HepG2 (cell line): Measurements from ENCODE around the gene ACYP2. TPM values are rescaled to one million over a fixed set of nuclear protein-coding genes. Genes with fewer than 3 reads are reported as not detected.

Source experiments
- BRF2 ChIP-seq: sonication (generic); formaldehyde crosslinking; IDR thresholded peaks from 2 replicates; pipeline ENCODE4 v1.8.1; 2022; ENCODE audit warnings: mild to moderate bottlenecking, missing genetic modification reagents
- CERS6 ChIP-seq: sonication (generic); formaldehyde crosslinking; IDR thresholded peaks from 2 replicates; pipeline ENCODE4 v1.5.0; 2020; ENCODE audit warnings: missing genetic modification reagents
- DNMT3B ChIP-seq: conservative IDR thresholded peaks from 2 replicates; pipeline ENCODE4 v1.6.1; 2016; ENCODE audit warnings: missing biosample characterization, control low read depth
- ERF ChIP-seq: IDR thresholded peaks from 2 replicates; pipeline ENCODE4 v1.6.1; 2018; ENCODE audit warnings: missing biosample characterization, missing genetic modification reagents
- IRX3 ChIP-seq: sonication (generic); formaldehyde crosslinking; IDR thresholded peaks from 2 replicates; pipeline ENCODE4 v1.8.1; 2023; ENCODE audit warnings: mild to moderate bottlenecking, low read depth, missing genetic modification reagents, borderline replicate concordance
- MAZ ChIP-seq, 2 experiments: sonication (generic) in 1 of 2; formaldehyde crosslinking in 1 of 2; IDR thresholded peaks; 2 replicates each; pipeline versions ENCODE4 v1.5.0 to v1.6.1; 2012 to 2020; ENCODE audit warnings: low read depth in 2 of 2, mild to moderate bottlenecking in 2 of 2, borderline replicate concordance in 1 of 2, improper control_type of control experiment in 1 of 2, low read length in 1 of 2, missing genetic modification reagents in 1 of 2, moderate library complexity in 1 of 2
- PLSCR1 ChIP-seq: sonication (generic); formaldehyde crosslinking; IDR thresholded peaks from 2 replicates; pipeline ENCODE4 v1.5.0; 2020; ENCODE audit warnings: missing genetic modification reagents, mild to moderate bottlenecking, borderline replicate concordance
- RAD51 ChIP-seq: fragments of 450-650 bp; IDR thresholded peaks from 2 replicates; pipeline ENCODE4 v1.6.1; 2016; ENCODE audit warnings: borderline replicate concordance
- SALL1 ChIP-seq: sonication (generic); formaldehyde crosslinking; IDR thresholded peaks from 2 replicates; pipeline ENCODE4 v1.8.0; 2022; ENCODE audit warnings: mild to moderate bottlenecking, missing genetic modification reagents
- SIN3A ChIP-seq: IDR thresholded peaks from 2 replicates; pipeline ENCODE4 v1.6.1; 2011; ENCODE audit warnings: low read depth, mild to moderate bottlenecking, control low read depth, low read length, borderline replicate concordance
- SIX1 ChIP-seq: sonication (generic); formaldehyde crosslinking; IDR thresholded peaks from 2 replicates; pipeline ENCODE4 v1.4.0; 2020; ENCODE audit warnings: missing genetic modification reagents, borderline replicate concordance
- SKI ChIP-seq: fragments of 450-650 bp; IDR thresholded peaks from one replicate; pipeline ENCODE4 v1.6.1; 2018; ENCODE audit warnings: mild to moderate bottlenecking; ENCODE audit not compliant: partially characterized antibody
- SKIL ChIP-seq: sonication (generic); formaldehyde crosslinking; IDR thresholded peaks from 2 replicates; pipeline ENCODE4 v1.8.0; 2022; ENCODE audit warnings: missing genetic modification reagents, mild to moderate bottlenecking, moderate library complexity, borderline replicate concordance
- SOX5 ChIP-seq: IDR thresholded peaks from 2 replicates; pipeline ENCODE4 v1.6.1; 2016; ENCODE audit warnings: borderline replicate concordance
- ZBTB1 ChIP-seq: sonication (generic); formaldehyde crosslinking; IDR thresholded peaks from 2 replicates; pipeline ENCODE4 v1.4.0; 2020; ENCODE audit warnings: missing genetic modification reagents, borderline replicate concordance
- ZBTB10 ChIP-seq: sonication (generic); formaldehyde crosslinking; IDR thresholded peaks from 2 replicates; pipeline ENCODE4 v1.4.0; 2020; ENCODE audit warnings: missing genetic modification reagents, borderline replicate concordance
- ZFY ChIP-seq: sonication (generic); formaldehyde crosslinking; IDR thresholded peaks from 2 replicates; pipeline ENCODE4 v1.4.0; 2020; ENCODE audit warnings: missing genetic modification reagents
- ZNF136 ChIP-seq: sonication (generic); formaldehyde crosslinking; IDR thresholded peaks from 2 replicates; pipeline ENCODE4 v1.8.1; 2022; ENCODE audit warnings: low read depth, mild to moderate bottlenecking, moderate library complexity, missing genetic modification reagents
- ZNF761 ChIP-seq: sonication (generic); formaldehyde crosslinking; conservative IDR thresholded peaks from 2 replicates; pipeline ENCODE4 v1.4.0; 2020; ENCODE audit warnings: mild to moderate bottlenecking, missing genetic modification reagents
- ZNF878 ChIP-seq: sonication (generic); formaldehyde crosslinking; IDR thresholded peaks from 2 replicates; pipeline ENCODE4 v1.8.1; 2023; ENCODE audit warnings: mild to moderate bottlenecking, missing genetic modification reagents, moderate library complexity
- polyA plus RNA-seq, 8 experiments: library from polyadenylated mRNA; depleted of rRNA in 3 of 8; stranded (reverse) in 7 of 8; unstranded in 1 of 8; fragments of >200 nt; fragmentation: Illumina TruSeq in 4 of 8; extraction: Trizol in 4 of 8; gene quantifications; 2 replicates each; pipeline versions ENCODE4 v1.2.1 to v1.2.3, GENCODE V29; 2011 to 2016; ENCODE audit warnings: low read depth in 4 of 8, missing spikeins in 1 of 8, mixed read lengths in 1 of 8; ENCODE audit not compliant: insufficient read depth in 1 of 8
- total RNA-seq, 5 experiments: library from RNA; depleted of rRNA; stranded (reverse); fragments of >200 nt; fragmentation: Illumina TruSeq; extraction: Trizol; gene quantifications; 2 replicates each; pipeline ENCODE4 v1.2.3, GENCODE V29; 2016; ENCODE audit warnings: low read depth in 1 of 5

Gene ACYP2
- total and polyA plus RNA-seq, 2 of the 13 experiments (the other 11 are each of a cell fraction or from before 2014, with no cell fraction given): 12.3 to 12.7 TPM

- TF ChIP-seq CERS6 (CRISPR knock-in tag) (peak; percentile 76; the same call in 1 of the 2 replicates), ZBTB10 (CRISPR knock-in tag) (peak; percentile 59; the same call in 1 of the 2 replicates), ZNF761 (0 out of 2 replicates have a peak, but pooled peaks have one; percentile 77), ZFY (CRISPR knock-in tag) (peak; percentile 72; the same call in 1 of the 2 replicates), PLSCR1 (CRISPR knock-in tag) (no peak), ERF (CRISPR knock-in tag) (peak; percentile 96), DNMT3B (peak; percentile 76; the same call in 1 of the 2 replicates), SKIL (CRISPR knock-in tag) (no peak), SKI (no peak), BRF2 (CRISPR knock-in tag) (peak; percentile 86), SOX5 (peak; percentile 51; the same call in 1 of the 2 replicates), SALL1 (peak; percentile 93), ZBTB1 (CRISPR knock-in tag) (0 out of 2 replicates have a peak, but pooled peaks have one; percentile 22), ZNF136 (CRISPR knock-in tag) (peak; percentile 54; the same call in 1 of the 2 replicates), MAZ (IDR thresholded peaks at IDR 0.05; ENCODE audit: borderline replicate concordance, low read depth, low read length) (peak; percentile 77; the same call in 1 of the 2 replicates), MAZ (CRISPR knock-in tag; IDR thresholded peaks at IDR 0.05; ENCODE audit: low read depth) (peak; percentile 77), ZNF878 (CRISPR knock-in tag) (no peak), RAD51 (no peak), SIX1 (0 out of 2 replicates have a peak, but pooled peaks have one; percentile 30), IRX3 (CRISPR knock-in tag) (peak; percentile 98; the same call in 1 of the 2 replicates), SIN3A (peak; percentile 82; the same call in 1 of the 2 replicates)
Measured at GRCh38 chr2:54330162-54330925, 214.9 kb downstream of the ACYP2 start (continued).
